ENCODE data around the gene CKB.
A peak's percentile ranks its signal among the peaks of the same experiment; 100 is the strongest.

Gene CKB

GRCh38 chr14:103537175-103537990 lies 14.8 kb upstream of the CKB start:
- no peak for DNase-seq (ENCODE audit: low read depth in 2 of 2)

DNA sequence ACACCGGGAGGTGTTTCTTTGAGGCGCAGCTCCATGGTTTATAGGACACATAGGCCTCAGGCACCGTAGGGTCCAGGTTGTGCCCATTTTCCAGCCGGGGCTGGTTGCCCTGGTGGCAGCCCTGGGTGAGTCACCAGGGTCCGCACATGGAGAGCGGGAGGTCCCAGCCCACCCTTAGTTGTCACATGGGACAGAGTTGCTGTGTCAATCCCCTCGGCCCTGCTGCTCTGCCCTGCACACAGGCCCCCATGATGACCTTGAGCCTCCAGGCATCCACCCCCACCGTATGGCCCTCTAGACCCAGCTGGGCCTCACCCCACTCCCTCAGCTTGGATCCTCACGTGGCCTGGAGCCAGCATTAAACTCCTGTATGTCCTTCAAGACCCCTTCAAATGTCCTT lies 14.1 kb upstream of the CKB start:
- DNase-seq (ENCODE audit: low read depth in 2 of 2) = no peak

DNA sequence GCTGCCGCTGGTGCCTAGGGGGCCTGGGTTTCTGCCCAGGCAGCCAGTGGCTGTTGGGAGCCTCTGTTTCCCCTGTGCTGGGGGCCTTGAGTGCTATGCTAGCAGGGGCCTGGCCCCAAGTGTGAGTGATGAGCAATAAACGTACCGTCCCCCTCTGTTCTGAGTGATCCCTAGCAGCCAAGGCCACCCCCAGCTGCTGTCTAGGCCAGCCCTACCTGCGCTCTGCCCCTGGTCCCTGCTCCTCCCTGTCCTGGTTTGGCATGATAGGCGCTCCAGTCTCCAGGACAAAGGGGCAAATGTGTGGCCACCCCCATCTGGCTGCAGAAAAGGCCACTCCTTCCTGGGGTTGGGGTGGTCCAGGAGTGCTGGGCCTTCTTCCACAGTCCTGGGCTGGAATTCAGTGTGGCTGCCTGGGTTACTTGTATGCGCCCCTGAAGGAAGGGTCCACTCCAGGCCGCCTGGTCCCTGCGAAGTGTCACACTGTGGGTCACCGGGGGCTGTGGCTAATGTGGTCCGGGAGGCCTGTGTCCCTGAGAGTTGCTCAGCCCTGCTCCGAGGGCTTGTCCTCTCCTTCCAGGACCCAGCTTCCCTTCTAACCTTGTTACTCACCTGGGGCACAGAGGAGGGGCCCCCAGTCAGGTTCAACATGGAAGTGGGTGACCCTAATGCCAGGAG lies 13.4 kb upstream of the CKB start:
- DNase-seq (ENCODE audit: low read depth in 2 of 2) = no peak

DNA sequence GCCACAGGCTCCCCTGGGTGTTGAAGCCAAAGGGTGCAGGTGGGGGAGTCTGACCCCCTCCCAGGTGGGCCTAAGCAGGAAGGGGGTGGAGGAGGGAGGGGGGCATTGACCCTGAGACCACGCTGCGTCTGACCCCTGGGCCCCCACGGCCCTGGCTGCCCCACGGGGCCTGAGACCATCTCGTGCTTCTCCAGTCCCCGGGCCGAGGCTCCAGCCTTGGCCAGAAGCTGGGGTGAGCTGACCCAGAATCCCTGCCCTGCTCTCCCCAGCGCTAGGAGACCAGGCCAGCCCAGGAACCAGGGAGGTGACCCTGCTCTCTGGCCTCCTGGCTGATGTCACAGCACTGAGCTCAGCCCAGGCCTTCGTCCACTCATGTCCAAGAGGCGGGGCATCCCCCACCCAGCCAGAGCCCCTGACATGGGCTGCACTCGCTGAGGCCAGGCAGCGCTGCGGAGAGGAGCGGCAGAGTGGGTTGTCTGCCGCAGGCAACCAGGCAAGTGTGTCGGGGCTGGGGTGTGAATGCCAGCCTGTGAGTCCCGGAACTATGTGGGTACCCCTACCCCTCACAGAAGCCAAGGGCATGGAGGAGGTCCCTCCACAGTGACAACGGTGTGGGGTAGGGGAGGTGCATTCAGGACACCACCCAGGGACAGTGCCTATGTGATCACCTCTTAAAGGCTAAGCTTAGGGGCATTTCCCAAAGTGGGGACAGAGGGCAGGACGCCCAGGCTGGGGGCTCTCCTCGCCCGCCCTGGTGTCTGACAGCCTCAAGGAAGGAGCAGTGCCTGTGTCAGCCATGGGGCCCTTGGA lies 12.7 kb upstream of the CKB start:
- no peak for DNase-seq (ENCODE audit: low read depth in 2 of 2)

GRCh38 chr14:103534576-103535061 lies 12.0 kb upstream of the CKB start:
- DNase-seq (ENCODE audit: low read depth in 2 of 2) = no peak

- no peak for DNase-seq (ENCODE audit: low read depth in 2 of 2)
These were observed 11.5 kb upstream of the CKB start for GRCh38 chr14:103533999-103534575.

- no peak for DNase-seq (ENCODE audit: low read depth in 2 of 2)
These were observed 10.7 kb upstream of the CKB start for GRCh38 chr14:103533137-103533998.

- DNase-seq (ENCODE audit: low read depth in 2 of 2) = no peak
These were observed 9.8 kb upstream of the CKB start for GRCh38 chr14:103532216-103533136.

GRCh38 chr14:103531421-103532215 lies 9.0 kb upstream of the CKB start:
- DNase-seq (ENCODE audit: low read depth in 2 of 2) = no peak

DNA sequence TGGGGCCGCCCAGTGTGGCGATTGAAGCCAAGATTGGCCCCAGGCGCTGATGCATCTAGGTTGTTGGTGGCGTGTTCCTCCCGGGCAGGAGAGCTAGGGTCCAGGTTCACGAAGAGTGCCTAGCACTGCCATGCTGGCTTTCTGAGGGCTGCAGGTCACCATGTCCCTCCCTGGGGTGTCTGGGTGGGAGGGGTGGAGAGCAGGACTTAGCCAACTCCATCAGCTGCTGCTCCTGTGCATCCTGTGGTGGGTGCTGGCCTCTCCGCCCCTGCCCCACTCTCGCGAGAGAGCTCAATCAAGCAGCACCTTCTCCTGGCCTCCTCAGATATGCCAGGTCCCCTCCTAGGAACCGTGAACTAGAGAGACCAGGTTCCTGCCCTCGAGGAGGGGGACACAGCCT lies 8.2 kb upstream of the CKB start:
- no peak for DNase-seq (ENCODE audit: low read depth in 2 of 2)

DNA sequence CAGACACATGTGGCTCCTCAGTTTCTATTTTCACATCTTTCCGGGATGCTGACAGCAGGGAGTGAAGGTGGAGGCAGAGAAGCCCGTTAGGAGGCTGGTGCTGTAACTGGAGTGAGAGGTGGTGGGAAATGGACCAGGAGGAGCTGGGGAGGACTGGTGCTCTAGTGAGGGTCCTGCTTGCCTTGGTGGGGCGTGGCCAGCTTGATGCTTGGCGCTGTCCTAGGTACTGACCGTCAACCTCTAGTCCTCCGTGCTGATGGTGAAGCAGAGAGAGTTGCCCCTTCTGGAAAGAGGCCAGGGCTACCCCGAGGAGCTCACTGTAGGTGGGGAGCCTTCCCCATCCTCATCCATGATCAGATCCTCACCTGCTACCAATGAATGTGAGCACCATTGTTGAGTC lies 7.8 kb upstream of the CKB start:
- no peak for DNase-seq (ENCODE audit: low read depth in 2 of 2)

DNA sequence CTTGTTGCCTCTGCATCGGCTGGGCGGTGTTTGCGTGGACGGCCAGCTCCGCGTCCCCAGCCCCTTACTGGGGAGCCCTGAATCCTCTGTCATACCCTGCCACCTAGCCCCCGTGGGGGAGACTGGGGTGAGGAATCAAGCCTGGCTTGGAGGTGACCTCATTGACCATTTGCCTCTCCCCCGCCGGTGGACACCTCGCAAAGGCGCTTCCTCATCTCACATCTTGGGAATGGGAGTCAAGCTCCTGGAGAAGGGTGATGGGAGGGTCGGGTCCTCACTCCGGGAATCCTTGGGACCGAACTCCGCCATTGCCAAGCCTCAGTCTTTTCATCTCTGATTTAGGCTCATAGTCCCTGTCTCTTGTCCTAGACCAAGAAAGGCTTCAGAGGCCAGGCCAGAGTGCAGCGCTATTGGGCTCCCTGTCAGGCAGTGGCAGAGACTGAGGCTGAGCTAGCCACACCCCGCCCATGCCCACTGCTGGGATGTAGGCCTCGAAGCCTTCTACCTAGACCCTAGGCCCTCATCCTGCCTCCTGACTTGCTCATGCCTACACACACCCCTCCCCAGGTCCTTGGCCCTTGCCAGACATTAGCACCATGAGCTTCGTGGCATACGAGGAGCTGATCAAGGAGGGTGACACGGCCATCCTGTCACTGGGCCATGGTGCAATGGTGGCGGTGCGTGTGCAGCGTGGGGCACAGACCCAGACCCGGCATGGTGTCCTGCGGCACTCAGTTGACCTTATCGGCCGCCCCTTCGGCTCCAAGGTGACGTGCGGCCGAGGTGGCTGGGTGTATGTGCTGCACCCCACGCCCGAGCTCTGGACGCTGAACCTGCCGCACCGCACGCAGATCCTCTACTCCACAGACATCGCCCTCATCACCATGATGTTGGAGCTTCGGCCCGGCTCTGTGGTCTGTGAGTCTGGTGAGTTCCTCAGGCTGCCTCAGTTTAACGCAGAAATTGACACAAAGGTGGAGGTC lies 7.0 kb upstream of the CKB start:
- DNase-seq (ENCODE audit: low read depth in 2 of 2) = no peak

GRCh38 chr14:103528587-103529382 lies 6.2 kb upstream of the CKB start, which contains the start of gene TRMT61A:
TRMT61A (plus strand) TSS chr14:103529196; CDS start chr14:103529979, 783 bp downstream.
- peak; percentile 56 to 69 for DNase-seq (ENCODE audit: low read depth in 2 of 2)

DNA sequence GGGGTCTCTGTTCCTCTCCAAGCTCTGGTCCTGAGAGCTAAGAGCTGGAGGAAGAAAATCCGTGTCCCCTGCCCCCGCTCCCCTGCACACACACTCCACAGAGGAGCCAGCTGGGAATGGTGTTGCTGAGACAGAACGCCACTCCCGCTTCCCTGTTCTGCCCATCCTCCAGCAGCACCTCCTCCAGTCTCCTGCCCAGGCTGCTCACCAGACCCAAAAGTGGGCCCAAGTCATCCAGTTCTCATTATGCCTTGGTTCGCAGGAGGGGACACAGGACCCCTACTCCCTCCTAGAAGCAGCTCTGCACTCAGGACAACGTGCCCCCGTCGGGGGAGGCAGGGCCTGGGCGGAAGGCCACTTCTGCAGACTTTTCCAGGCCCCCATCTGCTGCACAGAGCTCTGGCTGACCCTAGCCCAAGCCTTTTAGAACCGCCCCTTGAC lies 5.5 kb upstream of the CKB start:
- DNase-seq (ENCODE audit: low read depth in 2 of 2) = no peak

DNA sequence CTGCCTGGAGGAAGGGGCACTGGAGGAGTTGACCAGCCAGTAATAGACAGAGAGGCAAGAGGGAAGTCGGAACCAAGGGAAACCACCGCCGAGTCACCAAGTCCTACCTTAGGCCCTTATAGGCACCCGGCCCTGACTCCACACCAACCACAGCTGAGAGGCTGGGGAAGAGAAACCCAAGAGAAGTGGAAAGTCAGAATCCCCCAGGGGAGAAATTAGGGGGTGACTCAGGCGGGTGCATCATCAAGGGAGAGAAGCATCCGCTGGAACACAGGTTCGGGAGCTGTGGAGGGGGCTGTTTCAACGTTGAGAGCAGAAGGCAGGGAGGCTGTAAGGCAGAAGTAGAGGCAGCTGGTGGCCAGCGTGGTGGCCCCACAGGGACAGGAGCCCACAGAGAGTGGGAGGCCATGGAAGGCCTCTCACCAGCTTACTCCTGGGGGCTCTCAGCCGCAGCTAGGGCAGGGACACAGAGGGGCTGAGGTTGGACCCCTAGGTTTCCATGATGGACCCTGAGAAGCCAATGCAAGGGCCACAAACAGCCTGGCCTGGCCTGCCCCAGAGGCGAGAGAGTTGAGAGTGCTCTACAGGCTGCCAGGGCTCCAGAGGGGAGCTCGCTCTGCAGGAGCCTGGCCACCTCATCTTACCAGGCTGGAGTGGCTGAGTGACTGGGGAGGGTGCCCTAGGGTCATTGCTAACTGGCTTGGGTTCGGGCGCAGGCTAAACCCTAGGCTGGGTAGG lies 4.9 kb upstream of the CKB start:
- DNase-seq (ENCODE audit: low read depth in 2 of 2) = no peak

GRCh38 chr14:103526914-103527248 lies 4.3 kb upstream of the CKB start:
- DNase-seq (ENCODE audit: low read depth in 2 of 2) = no peak
